ENCODE results near the gene CSNK1A1L. TPM values are rescaled to one million over a fixed set of nuclear protein-coding genes. Genes with fewer than 3 reads are reported as not detected.

CSNK1A1L gene
- total and polyA plus RNA-seq, 2 donors (not counting 3 experiments of a cell fraction or from before 2014, with no cell fraction given), result not detected

DNA sequence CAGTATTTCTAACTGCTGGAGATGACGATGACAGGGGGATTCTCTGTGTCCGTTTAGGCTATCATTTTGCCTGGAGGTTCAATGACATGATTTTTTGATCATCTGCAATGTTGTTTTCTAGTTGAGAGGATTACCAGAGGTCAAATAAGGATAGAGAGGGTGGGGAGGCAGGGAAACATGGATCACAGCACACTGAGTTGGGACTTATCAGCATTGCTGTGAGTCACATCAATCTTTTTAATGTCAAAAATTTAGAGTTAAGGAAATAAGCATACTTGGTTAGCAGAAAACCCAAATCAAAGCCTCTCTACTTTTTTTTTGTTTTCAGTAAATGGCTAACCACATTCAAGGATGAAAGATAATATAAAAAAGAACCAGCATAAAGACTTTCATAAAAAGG lies 43.0 kb upstream of the CSNK1A1L start:
- TF ChIP-seq MYC (IDR thresholded peaks at IDR 0.05; ENCODE audit: low read depth, low read length) (no peak), POLR2AphosphoS5 (IDR thresholded peaks at IDR 0.05; ENCODE audit: insufficient read depth, low read depth, low read length) (no peak)

GRCh38 chr13:37144661-37145060 lies 39.2 kb upstream of the CSNK1A1L start:
- Histone ChIP-seq H3K79me2 (ENCODE audit: control insufficient read depth, insufficient read depth, low read length) (no peaks in the 10 kb centered on the region), H3K4me2 (ENCODE audit: insufficient read depth, low read length) (no peak overlapping the region), H3K27ac (ENCODE audit: insufficient read depth, low read depth, low read length) (no peak overlapping the region), H4K20me1 (replicated peaks; ENCODE audit: control insufficient read depth, extremely low read depth, insufficient read depth, low read length) (no peaks in the 10 kb centered on the region), H3K9ac (replicated peaks; ENCODE audit: extremely low read depth, insufficient read depth, low read length) (no peak overlapping the region), H3K9me3 (replicated peaks; ENCODE audit: control insufficient read depth, insufficient read depth, low read length) (no peaks in the 10 kb centered on the region), H3K27me3 (ENCODE audit: control insufficient read depth in 2 of 2, insufficient read depth in 2 of 2, low read length in 2 of 2) (no peaks in the 10 kb centered on the region), H2AFZ (ENCODE audit: low read depth, low read length) (no peak overlapping the region), H3K36me3 (ENCODE audit: control insufficient read depth in 2 of 2, extremely low read depth in 1 of 2, insufficient read depth in 2 of 2, low read length in 2 of 2) (no peaks in the 10 kb centered on the region), H3K4me1 (ENCODE audit: control insufficient read depth, extremely low read depth, insufficient read depth, low read length) (no peaks in the 10 kb centered on the region), H3K9me1 (replicated peaks; ENCODE audit: control insufficient read depth, extremely low read depth, insufficient read depth, low read length) (no peaks in the 10 kb centered on the region), H3K4me3 (replicated peaks in 1 of 3; ENCODE audit: insufficient read depth in 1 of 3, low read depth in 1 of 3, low read length in 3 of 3) (no peak overlapping the region)
- intact Hi-C loops (cut with micrococcal nuclease), result no loop called here
- FAIRE-seq, result no peak
- ChIA-PET CTCF (no interaction called here), POLR2A (no interaction called here)
- DNase-seq (ENCODE audit: low read depth, low spot score), result no peak
- TF ChIP-seq GATA2 (IDR thresholded peaks at IDR 0.05; ENCODE audit: insufficient read depth, insufficient read length, low read depth, low read length) (no peak), MAX (IDR thresholded peaks at IDR 0.05; ENCODE audit: insufficient read depth, insufficient read length) (no peak), POLR2A (IDR thresholded peaks at IDR 0.05; ENCODE audit: low read depth, low read length) (no peak), MYC (IDR thresholded peaks at IDR 0.05; ENCODE audit: low read depth, low read length) (no peak), POLR2AphosphoS5 (IDR thresholded peaks at IDR 0.05; ENCODE audit: insufficient read depth, low read depth, low read length) (no peak), JUN (IDR thresholded peaks at IDR 0.05; ENCODE audit: borderline replicate concordance, insufficient read depth, insufficient read length, low read depth) (no peak), FOS (IDR thresholded peaks at IDR 0.05; ENCODE audit: borderline replicate concordance, insufficient read depth, low read length) (no peak), EZH2 (IDR thresholded peaks at IDR 0.05; ENCODE audit: borderline replicate concordance, low read depth, low read length, severe bottlenecking) (no peak)
- TF ChIP-seq, protein P1, sequence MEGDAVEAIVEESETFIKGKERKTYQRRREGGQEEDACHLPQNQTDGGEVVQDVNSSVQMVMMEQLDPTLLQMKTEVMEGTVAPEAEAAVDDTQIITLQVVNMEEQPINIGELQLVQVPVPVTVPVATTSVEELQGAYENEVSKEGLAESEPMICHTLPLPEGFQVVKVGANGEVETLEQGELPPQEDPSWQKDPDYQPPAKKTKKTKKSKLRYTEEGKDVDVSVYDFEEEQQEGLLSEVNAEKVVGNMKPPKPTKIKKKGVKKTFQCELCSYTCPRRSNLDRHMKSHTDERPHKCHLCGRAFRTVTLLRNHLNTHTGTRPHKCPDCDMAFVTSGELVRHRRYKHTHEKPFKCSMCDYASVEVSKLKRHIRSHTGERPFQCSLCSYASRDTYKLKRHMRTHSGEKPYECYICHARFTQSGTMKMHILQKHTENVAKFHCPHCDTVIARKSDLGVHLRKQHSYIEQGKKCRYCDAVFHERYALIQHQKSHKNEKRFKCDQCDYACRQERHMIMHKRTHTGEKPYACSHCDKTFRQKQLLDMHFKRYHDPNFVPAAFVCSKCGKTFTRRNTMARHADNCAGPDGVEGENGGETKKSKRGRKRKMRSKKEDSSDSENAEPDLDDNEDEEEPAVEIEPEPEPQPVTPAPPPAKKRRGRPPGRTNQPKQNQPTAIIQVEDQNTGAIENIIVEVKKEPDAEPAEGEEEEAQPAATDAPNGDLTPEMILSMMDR (IDR thresholded peaks at IDR 0.05; ENCODE audit: extremely low read depth in 1 of 2, insufficient read depth in 1 of 2, low read depth in 1 of 2, low read length in 2 of 2), result no peak
- no TSS peak for BruUV-seq (replicated peaks)
- dilution Hi-C loops (cut with MboI; ENCODE audit: extremely low pct_ligation_motif_present, low sequenced_read_pairs), result no loop called here

More for the DNA sequence above, 43.0 kb upstream of the CSNK1A1L start:
- Histone ChIP-seq H3K9ac (replicated peaks; ENCODE audit: extremely low read depth, insufficient read depth, low read length) (no peak overlapping the region), H3K9me3 (replicated peaks; ENCODE audit: control insufficient read depth, insufficient read depth, low read length) (no peaks in the 10 kb centered on the region), H3K4me2 (ENCODE audit: insufficient read depth, low read length) (no peak overlapping the region), H3K9me1 (replicated peaks; ENCODE audit: control insufficient read depth, extremely low read depth, insufficient read depth, low read length) (no peaks in the 10 kb centered on the region), H3K4me3 (replicated peaks in 1 of 3; ENCODE audit: insufficient read depth in 1 of 3, low read depth in 1 of 3, low read length in 3 of 3) (no peak overlapping the region), H2AFZ (ENCODE audit: low read depth, low read length) (no peak overlapping the region), H3K27me3 (ENCODE audit: control insufficient read depth in 2 of 2, insufficient read depth in 2 of 2, low read length in 2 of 2) (no peaks in the 10 kb centered on the region), H3K4me1 (ENCODE audit: control insufficient read depth, extremely low read depth, insufficient read depth, low read length) (no peaks in the 10 kb centered on the region), H3K79me2 (ENCODE audit: control insufficient read depth, insufficient read depth, low read length) (no peaks in the 10 kb centered on the region), H3K27ac (ENCODE audit: insufficient read depth, low read depth, low read length) (no peak overlapping the region), H4K20me1 (replicated peaks; ENCODE audit: control insufficient read depth, extremely low read depth, insufficient read depth, low read length) (no peaks in the 10 kb centered on the region), H3K36me3 (ENCODE audit: control insufficient read depth in 2 of 2, extremely low read depth in 1 of 2, insufficient read depth in 2 of 2, low read length in 2 of 2) (no peaks in the 10 kb centered on the region)
- ChIA-PET POLR2A (interaction anchor here (0.5 kb wide), 1 partner anchor 37 kb away, joined by 4 read pairs; no protein-coding TSS in a partner anchor), CTCF (interaction anchor here (1.3 to 1.5 kb wide), 2 partner anchors 21 to 46 kb away, joined by 3 read pairs; no protein-coding TSS in a partner anchor)
- intact Hi-C loops (cut with micrococcal nuclease) (no loop called here), dilution Hi-C loops (cut with MboI; ENCODE audit: extremely low pct_ligation_motif_present, low sequenced_read_pairs) (no loop called here)
- no peak for FAIRE-seq
- BruUV-seq (replicated peaks), result no TSS peak
- DNase-seq (ENCODE audit: low read depth, low spot score), result no peak

All from endothelial cell of umbilical vein (primary cell).